GM19324 (cell line): ENCODE results near the gene GALNT14.

Experiments
- ATAC-seq: cut with Tn5 transposase; IDR thresholded peaks from one replicate; pipeline ENCODE4 v1.9.1; 2021; ENCODE audit warnings: mild to moderate bottlenecking, moderate library complexity; ENCODE audit not compliant: unreplicated experiment, low FRiP score

GALNT14 gene

GRCh38 chr2:31136000-31136399, 2.2 kb downstream of the GALNT14 start:
- ATAC-seq = no peak

- ATAC-seq = no peak
These were observed 3.8 kb downstream of the GALNT14 start for GRCh38 chr2:31134480-31134879.

GRCh38 chr2:31132786-31133185, 5.5 kb downstream of the GALNT14 start:
- ATAC-seq = no peak

GRCh38 chr2:31131871-31132270, 6.4 kb downstream of the GALNT14 start:
- no peak for ATAC-seq

GRCh38 chr2:31129375-31130171, 8.7 kb downstream of the GALNT14 start:
- no peak for ATAC-seq

GRCh38 chr2:31127931-31128330, 10.3 kb downstream of the GALNT14 start:
- ATAC-seq = no peak

- ATAC-seq = no peak
These were observed 12.1 kb downstream of the GALNT14 start for GRCh38 chr2:31125918-31126695.

- ATAC-seq = no peak
These were observed 13.3 kb downstream of the GALNT14 start for GRCh38 chr2:31124904-31125303.

GRCh38 chr2:31122133-31122532, 16.1 kb downstream of the GALNT14 start:
- ATAC-seq = no peak

- no peak for ATAC-seq
These were observed 24.5 kb downstream of the GALNT14 start for GRCh38 chr2:31113765-31114164.

- no peak for ATAC-seq
These were observed 25.7 kb downstream of the GALNT14 start for GRCh38 chr2:31112544-31112943.

- ATAC-seq = no peak
These were observed 27.2 kb downstream of the GALNT14 start for GRCh38 chr2:31110998-31111397.

- ATAC-seq = no peak
These were observed 27.8 kb downstream of the GALNT14 start for GRCh38 chr2:31110431-31110830.

- ATAC-seq = no peak
These were observed 28.5 kb downstream of the GALNT14 start for GRCh38 chr2:31109633-31110192.

GRCh38 chr2:31108561-31109286, 29.5 kb downstream of the GALNT14 start:
- ATAC-seq = no peak

- ATAC-seq = no peak
These were observed 30.5 kb downstream of the GALNT14 start for GRCh38 chr2:31107591-31108300.

- ATAC-seq = no peak
These were observed 36.5 kb downstream of the GALNT14 start for GRCh38 chr2:31101701-31102100.

GRCh38 chr2:31097962-31098613, 40.2 kb downstream of the GALNT14 start:
- no peak for ATAC-seq

GRCh38 chr2:31090188-31090587, 48.1 kb downstream of the GALNT14 start:
- ATAC-seq = no peak

GRCh38 chr2:31089645-31090044, 48.6 kb downstream of the GALNT14 start:
- ATAC-seq = no peak
